Stomach smooth muscle (tissue), 2 donors: ENCODE measurements around the gene SLCO2A1.

Experiments used
- H3K27ac ChIP-seq: one replicate; pipeline ENCODE4 v1.7.0; 2013; ENCODE audit warnings: mild to moderate bottlenecking, low read length, inconsistent platforms
- H3K27me3 ChIP-seq, 2 donors: one replicate each; pipeline ENCODE4 v1.7.0; 2013; ENCODE audit warnings: low read length in 2 of 2; ENCODE audit not compliant: insufficient read depth in 2 of 2, control insufficient read depth in 1 of 2
- H3K36me3 ChIP-seq, 2 donors: one replicate each; pipeline ENCODE4 v1.7.0; 2013; ENCODE audit warnings: low read length in 2 of 2; ENCODE audit not compliant: control insufficient read depth in 2 of 2, insufficient read depth in 2 of 2
- H3K4me1 ChIP-seq: one replicate; pipeline ENCODE4 v1.7.0; 2013; ENCODE audit warnings: low read length; ENCODE audit not compliant: control insufficient read depth, insufficient read depth
- H3K4me3 ChIP-seq, 2 donors: one replicate each; pipeline ENCODE4 v1.7.0; 2013; ENCODE audit warnings: low read length in 2 of 2
- H3K9ac ChIP-seq, 2 donors: one replicate each; pipeline ENCODE4 v1.7.0; 2013; ENCODE audit warnings: low read length in 2 of 2, mild to moderate bottlenecking in 1 of 2
- H3K9me3 ChIP-seq, 2 donors: one replicate each; pipeline ENCODE4 v1.7.0; 2013; ENCODE audit warnings: low read length in 2 of 2; ENCODE audit not compliant: control insufficient read depth in 2 of 2
- donor health status: healthy.
- donor health status: Pancreatic carcinoma.

Gene SLCO2A1

GRCh38 chr3:133965013-133965570 is 64.6 kb downstream of the SLCO2A1 start:
- no peak overlapping the region for H3K9ac ChIP-seq
- H3K4me1 ChIP-seq: no peaks in the 10 kb centered on the region
- H3K36me3 ChIP-seq: no peaks in the 10 kb centered on the region
- no peaks in the 10 kb centered on the region for H3K9me3 ChIP-seq
- no peaks in the 10 kb centered on the region for H3K27me3 ChIP-seq
- no peak overlapping the region for H3K4me3 ChIP-seq
- no peak overlapping the region for H3K27ac ChIP-seq

DNA sequence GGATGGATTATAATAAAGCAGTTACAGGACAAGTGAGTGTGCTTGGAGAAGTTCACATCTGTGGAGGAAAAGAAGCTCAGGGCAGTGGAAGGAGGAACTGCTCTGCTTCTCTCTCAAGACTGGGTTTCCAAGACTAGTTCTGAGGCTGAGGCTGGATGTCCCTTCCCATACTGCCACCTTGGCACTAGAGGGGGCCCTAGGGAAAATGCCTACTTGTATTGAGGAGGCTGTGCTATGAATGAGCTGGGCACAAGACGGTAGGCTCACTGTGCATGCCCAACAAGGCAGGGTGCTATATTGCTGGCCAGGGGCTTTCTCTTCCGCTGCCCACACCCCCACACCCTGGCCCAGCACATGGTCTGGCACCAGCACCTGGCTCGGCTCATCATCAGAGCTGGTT is 65.2 kb downstream of the SLCO2A1 start:
- Histone ChIP-seq H3K9ac (no peak overlapping the region), H3K27ac (no peak overlapping the region), H3K27me3 (no peaks in the 10 kb centered on the region), H3K4me3 (no peak overlapping the region), H3K4me1 (no peaks in the 10 kb centered on the region), H3K36me3 (no peaks in the 10 kb centered on the region), H3K9me3 (no peaks in the 10 kb centered on the region)

DNA sequence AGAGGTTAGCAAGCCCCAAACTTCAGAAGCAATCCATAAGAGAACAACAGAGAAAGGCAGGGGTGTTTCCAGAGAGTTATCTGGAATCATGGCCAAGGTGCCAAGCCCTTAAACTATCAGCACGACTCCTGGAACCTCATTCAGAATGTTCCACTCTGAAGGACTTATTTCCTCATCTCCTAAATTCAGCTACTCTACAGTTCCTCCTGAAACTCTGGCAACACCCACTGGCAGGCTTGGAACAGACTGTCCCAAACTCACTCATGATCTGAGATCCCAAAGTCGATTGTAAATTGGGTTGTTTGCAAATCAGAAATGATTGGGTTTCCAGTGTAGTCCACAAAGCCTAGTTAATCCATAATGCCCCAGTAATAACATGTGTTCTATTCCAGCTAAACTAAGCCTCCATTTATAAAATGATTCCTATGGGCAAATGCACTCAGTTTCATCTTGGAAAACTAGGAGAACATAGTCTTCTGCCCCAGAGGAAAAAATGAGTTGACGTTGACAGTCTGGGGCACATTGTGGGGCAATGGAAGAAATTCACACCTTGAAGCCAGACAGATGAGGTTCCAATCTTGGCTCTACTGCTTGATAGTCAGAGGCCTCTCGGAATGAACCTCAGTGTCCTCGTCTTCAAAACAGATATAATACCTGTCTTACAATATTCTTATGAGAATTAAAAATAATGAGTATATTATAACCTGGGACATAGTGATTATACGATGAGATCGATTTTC is 65.9 kb downstream of the SLCO2A1 start:
- Histone ChIP-seq H3K9ac (no peak overlapping the region), H3K27me3 (no peaks in the 10 kb centered on the region), H3K4me1 (no peaks in the 10 kb centered on the region), H3K36me3 (no peaks in the 10 kb centered on the region), H3K27ac (no peak overlapping the region), H3K9me3 (no peaks in the 10 kb centered on the region), H3K4me3 (no peak overlapping the region)

- Histone ChIP-seq H3K27me3 (no peaks in the 10 kb centered on the region), H3K4me3 (no peak overlapping the region), H3K27ac (no peak overlapping the region), H3K9ac (no peak overlapping the region), H3K9me3 (no peaks in the 10 kb centered on the region), H3K36me3 (no peaks in the 10 kb centered on the region), H3K4me1 (no peaks in the 10 kb centered on the region)
Observed at GRCh38 chr3:133962849-133963248, 66.9 kb downstream of the SLCO2A1 start.

DNA sequence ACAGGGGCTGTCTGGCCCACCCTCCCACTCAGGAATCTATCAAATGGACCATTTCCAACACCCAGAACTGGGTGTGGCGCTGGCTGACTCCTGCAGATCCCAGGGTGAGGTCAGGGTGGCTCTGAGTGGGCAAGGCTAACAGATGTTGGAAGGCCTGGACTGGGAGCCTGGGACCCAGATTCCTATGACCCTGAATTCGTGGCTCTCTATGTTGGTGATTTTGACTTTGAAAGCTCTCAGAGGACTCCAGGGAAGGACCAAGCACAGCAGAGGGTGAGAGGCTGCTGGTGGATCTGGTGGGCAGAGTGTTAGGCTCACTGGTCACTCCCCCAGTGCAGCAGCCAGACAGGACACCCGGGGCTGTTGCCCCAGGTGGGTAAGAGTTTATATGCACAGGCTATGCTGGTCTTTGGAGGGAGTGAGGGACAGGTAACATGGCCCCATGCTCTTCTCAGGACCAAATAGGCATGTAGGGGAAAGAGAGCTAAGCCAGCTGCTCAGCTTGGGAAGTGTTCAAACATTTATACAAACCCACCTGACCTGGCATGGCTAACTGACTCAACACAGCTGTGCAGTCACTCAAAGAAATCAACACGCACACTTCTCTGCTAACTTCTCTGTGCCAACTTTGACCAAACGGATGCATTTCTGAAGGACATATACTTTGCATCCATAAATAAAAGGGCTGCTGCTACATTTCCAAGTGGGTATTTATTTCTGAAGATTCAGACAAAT is 71.5 kb downstream of the SLCO2A1 start:
- Histone ChIP-seq H3K4me3 (no peak overlapping the region), H3K4me1 (no peaks in the 10 kb centered on the region), H3K9me3 (no peaks in the 10 kb centered on the region), H3K27me3 (no peaks in the 10 kb centered on the region), H3K27ac (no peak overlapping the region), H3K9ac (no peak overlapping the region), H3K36me3 (no peaks in the 10 kb centered on the region)

- Histone ChIP-seq H3K27ac (no peak overlapping the region), H3K27me3 (no peaks in the 10 kb centered on the region), H3K9me3 (no peaks in the 10 kb centered on the region), H3K36me3 (no peaks in the 10 kb centered on the region), H3K9ac (no peak overlapping the region), H3K4me3 (no peak overlapping the region), H3K4me1 (no peaks in the 10 kb centered on the region)
Observed at GRCh38 chr3:133956982-133957381, 72.7 kb downstream of the SLCO2A1 start.

DNA sequence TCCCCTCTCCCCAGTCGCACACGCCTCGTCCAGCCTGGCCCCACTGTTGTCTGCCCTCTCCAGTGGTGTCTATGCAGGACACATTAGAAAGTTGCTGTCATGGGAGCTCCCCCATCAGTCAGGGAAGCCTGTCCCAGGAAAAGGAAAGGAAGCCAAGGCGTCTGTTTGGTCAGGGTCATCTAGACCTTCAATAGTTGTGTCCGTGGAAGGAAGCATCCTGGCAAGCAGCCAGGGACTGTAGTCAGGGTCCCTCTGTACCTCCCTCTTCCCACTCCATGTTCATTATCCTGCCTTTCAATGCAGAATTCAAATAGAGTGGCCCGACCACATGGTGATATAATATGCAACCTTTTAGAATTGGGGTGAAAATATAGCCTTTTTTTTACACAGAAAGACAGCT is 73.4 kb downstream of the SLCO2A1 start:
- no peak overlapping the region for H3K4me3 ChIP-seq
- H3K4me1 ChIP-seq: no peaks in the 10 kb centered on the region
- H3K36me3 ChIP-seq: no peaks in the 10 kb centered on the region
- no peak overlapping the region for H3K27ac ChIP-seq
- no peaks in the 10 kb centered on the region for H3K27me3 ChIP-seq
- no peaks in the 10 kb centered on the region for H3K9me3 ChIP-seq
- no peak overlapping the region for H3K9ac ChIP-seq

- no peak overlapping the region for H3K27ac ChIP-seq
- H3K27me3 ChIP-seq: no peaks in the 10 kb centered on the region
- no peak overlapping the region for H3K4me3 ChIP-seq
- no peaks in the 10 kb centered on the region for H3K4me1 ChIP-seq
- no peaks in the 10 kb centered on the region for H3K36me3 ChIP-seq
- H3K9me3 ChIP-seq: no peaks in the 10 kb centered on the region
- no peak overlapping the region for H3K9ac ChIP-seq
Observed at GRCh38 chr3:133955892-133956291, 73.8 kb downstream of the SLCO2A1 start.

- H3K36me3 ChIP-seq: no peaks in the 10 kb centered on the region
- H3K9ac ChIP-seq: no peak overlapping the region
- H3K27me3 ChIP-seq: no peaks in the 10 kb centered on the region
- no peak overlapping the region for H3K4me3 ChIP-seq
- no peaks in the 10 kb centered on the region for H3K9me3 ChIP-seq
- no peaks in the 10 kb centered on the region for H3K4me1 ChIP-seq
- no peak overlapping the region for H3K27ac ChIP-seq
Observed at GRCh38 chr3:133954717-133955360, 74.9 kb downstream of the SLCO2A1 start.

DNA sequence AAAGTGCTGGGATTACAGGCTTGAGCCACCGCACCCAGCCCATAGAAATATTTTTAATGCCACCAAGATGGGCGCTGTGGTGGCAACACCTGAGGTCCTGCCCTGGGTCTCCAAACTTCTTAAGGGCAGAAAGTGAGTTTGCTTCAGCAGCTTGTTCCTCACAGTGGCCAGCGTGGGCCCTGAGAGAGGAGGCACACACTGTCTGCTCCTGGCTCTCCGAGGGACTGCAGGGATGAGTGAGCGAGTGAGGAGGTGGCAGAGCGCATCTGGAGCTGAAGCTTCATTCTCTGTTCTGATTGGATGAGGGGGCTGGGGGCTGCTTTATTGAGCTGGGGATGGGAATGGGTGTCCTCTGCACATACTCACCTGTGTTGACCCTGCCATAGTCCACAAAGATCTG is 76.4 kb downstream of the SLCO2A1 start:
- Histone ChIP-seq H3K27ac (no peak overlapping the region), H3K4me3 (no peak overlapping the region), H3K27me3 (no peaks in the 10 kb centered on the region), H3K9me3 (no peaks in the 10 kb centered on the region), H3K9ac (no peak overlapping the region), H3K4me1 (no peaks in the 10 kb centered on the region), H3K36me3 (no peaks in the 10 kb centered on the region)
